ENCODE results near the gene DNLZ.
"Not testable (repeated sequence)": the region's sequence is repeated elsewhere in the genome, so short reads cannot be mapped to it uniquely, and the experiment has no call there.

DNLZ gene

DNA sequence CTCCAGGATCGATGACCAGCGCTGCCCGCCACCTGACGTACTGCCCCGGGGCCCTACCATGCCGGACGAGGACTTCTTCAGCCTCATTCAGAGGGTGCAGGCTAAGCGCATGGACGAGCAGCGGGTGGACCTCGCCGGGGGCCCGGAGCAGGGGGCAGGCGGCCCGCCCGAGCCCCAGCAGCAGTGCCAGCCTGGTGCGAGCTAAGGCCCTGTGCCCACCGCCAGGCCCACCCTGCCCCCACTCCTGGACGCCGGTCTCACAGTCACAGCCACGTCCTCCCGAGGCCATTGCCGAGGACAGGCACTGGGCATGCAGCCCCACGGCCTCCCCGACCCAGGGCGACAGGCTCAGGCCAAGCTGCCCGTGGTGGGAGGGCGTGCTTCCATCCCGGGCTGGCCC, 5.5 kb downstream of the DNLZ start:
- DNase-seq = no peak

DNA sequence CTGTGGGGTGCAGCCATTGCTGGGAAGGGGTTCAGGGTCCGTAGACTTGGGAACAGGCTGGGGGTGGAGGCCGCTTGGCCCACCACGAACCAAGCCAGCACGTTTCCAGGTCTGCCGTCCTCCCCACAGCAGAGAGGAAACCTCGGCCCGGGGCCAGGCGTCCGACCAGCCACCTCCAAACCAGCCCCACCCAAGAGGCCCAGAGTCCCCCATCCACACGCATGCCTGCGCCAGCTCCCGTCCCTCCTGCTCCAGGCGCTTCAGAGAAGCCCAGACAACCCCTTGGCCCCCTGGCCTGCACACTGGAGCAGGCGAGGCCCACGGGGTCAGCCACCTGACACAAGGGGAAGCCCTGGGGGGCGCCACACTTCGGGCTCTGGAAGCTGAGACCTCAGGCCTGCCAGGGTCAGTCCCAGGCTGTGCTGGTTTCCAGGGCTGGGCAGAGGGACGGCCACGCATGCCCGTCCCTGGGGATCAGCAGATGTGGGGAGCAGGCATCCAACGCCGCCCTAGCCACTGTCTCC, 6.3 kb downstream of the DNLZ start:
- DNase-seq = no peak

DNA sequence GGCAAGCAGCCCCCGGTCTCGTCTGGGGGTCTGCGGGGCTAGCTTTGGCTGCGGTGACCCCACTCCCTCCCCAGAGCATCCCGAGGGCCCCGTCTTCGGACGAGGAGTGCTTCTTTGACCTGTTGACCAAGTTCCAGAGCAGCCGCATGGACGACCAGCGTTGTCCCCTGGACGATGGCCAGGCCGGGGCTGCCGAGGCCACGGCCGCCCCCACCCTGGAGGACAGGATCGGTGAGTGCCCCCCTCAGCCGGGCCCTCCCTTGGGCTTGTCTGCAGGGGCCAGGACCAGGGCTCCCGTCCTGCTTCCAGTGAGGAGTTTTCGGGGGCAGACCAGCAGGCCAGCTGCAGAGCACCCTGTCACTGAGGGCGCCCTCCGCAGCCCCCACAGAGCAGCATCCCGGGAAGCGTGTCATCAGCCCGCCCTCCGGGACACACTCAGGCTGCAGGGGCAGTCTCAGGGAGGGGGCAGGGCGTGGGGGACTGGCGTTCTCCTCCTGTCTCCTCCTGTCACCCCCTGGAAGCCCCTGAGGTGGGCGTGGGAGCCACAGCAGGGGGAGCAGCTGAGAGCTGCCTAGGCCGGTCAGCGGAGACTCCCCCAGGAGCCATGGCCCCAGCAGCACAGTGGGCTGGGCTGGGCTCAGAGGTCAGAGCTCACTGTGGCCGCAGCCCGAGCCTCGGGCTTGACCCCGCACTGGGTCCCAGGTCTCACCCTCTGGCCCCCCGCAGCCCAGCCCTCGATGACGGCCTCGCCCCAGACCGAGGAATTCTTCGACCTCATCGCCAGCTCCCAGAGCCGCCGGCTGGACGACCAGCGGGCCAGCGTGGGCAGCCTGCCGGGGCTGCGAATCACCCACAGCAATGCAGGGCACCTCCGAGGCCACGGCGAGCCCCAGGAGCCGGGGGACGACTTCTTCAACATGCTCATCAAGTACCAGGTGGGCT, 7.7 kb downstream of the DNLZ start:
- no peak for DNase-seq

DNA sequence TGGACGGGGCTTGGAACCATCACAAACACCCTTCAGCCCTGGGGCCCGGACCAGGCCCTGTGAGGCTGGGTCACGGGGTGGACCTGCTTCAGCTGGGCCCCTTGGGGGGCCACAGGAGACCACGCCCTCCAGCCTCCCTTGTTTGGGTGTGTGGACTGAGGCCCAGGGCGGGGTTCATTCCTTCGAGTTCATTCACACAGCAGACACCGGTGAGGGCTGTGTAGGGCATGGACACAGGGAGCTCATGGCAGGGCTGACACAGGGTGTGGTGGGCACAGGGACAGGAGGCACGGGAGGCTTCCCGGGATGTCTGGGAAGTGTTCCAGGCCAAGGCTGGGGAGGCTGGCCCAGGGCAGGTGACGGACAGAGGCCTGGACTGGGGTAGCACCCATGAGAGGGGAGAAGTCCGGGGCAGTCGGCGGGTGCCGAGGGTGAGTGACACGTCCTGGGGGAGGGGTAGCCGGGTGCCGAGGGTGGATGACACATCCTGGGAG, 8.9 kb downstream of the DNLZ start:
- DNase-seq = no peak

DNA sequence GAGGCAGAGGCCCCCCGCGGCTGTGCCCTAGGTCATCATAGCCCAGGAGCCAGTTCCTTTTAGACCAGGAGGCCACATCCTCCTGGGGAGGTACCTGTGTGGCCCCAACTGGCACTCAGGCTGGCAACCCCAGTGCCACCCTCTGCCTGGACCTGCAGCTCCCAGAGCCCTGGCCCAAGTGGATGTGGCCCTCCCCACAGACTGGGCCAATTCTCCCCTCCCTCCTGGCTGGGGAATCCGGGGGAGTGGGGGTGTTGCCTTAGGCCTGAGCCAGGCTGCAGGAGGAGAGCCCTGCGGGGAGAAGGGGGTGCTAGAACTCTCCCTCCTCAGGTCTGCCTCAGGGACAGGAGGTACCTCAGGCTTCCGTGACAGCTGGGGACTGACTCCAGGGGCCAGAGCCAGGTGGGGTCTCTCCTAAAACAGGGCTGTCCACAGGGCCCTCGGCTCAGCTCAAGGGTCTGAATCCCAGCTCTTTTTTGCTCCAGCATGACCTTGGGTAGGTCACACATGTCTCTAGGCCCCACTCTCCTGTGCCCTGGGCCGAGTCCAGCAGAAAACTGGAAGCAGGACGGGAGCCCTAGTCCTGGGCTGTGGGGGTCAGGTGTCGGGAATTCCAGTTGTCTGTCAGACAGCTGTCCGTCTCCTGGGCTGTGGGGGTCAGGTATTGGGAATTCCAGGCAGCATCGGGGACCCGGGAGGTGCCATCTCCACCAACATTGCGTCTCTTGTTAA, 9.6 kb downstream of the DNLZ start:
- DNase-seq = no peak

DNA sequence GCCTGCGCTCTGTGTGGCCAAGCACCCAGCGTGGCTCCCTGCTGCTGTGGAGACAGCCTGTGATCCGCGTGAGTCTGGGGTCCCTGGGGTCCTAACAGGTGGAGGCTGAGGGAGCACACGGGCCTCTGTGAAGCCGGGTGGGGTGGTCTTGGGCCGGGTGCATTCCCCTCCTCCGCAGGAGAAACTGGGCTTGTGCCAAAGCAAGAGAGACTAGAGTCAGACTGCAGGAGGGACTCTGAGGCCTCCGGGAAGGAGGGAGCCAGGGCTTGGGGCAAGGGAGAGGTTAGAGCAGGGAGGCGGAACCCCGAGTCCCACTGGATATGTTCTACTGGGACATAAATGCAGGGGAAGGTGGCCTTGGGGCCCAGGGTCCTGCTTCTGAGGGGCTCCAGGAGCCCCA, 10.5 kb downstream of the DNLZ start:
- no peak for DNase-seq

DNA sequence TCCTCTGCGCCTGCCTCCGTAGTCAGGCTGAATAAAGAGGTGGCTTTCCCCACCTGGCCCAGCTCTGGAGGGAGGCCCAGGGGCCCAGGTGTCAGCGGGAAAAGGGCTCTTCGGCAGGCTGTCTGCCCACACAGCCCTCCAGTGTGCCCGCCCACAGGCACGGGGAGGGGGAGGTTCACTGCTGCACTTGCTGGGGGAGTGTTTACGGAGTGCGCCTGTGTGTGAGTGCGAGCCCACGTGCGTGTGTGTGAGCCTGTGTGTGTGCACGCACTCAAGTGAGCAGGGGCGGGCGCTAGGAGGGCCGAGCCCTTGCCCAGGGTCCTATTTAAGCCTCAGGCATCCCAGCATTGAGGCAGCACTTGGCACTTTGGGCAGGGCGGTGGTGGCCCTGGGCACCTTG, 10.9 kb downstream of the DNLZ start:
- no peak for DNase-seq

DNA sequence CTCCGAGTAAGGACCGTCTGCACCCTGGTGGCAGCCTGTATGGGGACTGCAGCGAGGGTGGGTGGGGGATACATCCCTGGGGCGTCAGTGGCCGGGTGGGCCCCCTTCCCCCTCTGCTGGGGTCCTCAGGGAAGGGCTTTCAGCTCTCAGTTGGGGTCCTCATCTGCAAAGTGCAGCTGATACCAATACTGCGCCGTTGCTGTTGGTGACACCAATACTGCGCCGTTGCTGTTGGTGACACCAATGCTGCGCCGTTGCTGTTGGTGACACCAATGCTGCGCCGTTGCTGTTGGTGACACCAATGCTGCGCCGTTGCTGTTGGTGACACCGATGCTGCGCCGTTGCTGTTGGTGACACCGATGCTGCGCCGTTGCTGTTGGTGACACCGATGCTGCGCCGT, 11.7 kb downstream of the DNLZ start:
- DNase-seq = not testable (repeated sequence)

DNA sequence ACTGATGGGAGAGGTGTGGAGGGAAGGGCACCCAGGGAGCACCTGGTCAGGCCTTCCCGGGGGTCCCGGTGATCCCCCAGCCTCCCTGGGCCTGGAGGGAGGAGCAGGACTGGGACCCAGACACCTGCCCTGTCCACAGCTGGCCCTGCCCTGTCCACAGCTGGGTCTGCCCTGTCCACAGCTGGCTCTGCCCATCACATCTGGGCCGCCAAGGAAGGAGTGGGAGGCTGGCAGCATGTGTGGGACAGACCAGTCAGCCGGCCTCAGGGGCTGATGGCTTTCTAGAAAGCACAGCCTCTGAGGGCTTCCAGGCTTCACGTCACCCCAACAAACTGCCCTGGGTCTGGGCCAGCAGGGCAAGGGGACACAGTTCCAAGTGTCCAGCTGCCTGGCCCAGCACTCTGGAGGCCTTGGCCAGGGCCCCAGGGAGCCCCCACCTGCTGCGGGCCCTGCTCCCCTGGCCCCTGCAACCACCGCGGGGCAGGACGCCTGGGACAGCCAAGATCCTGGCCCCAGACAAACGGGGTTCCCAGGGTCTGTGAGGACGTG, 12.2 kb downstream of the DNLZ start:
- DNase-seq = no peak

DNA sequence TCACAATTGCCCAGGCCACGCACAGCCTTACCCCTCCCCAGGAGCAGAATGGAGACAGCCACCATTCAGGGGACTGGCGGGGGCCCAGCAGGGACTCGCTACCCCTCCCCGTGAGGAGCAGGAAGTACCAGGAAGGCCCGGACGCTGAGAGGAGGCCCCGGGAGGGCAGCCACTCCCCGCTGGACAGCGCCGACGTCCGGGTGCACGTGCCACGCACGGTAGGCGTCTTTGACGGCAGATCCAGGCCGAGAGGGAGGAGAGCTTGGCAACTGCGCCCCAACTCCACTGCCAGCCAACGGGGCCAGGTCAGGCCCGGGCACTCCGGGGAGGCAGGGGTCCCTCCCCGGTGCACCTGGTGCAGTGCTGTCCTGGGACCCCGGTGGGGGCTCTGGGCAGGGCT, 14.0 kb downstream of the DNLZ start:
- DNase-seq = no peak

DNA sequence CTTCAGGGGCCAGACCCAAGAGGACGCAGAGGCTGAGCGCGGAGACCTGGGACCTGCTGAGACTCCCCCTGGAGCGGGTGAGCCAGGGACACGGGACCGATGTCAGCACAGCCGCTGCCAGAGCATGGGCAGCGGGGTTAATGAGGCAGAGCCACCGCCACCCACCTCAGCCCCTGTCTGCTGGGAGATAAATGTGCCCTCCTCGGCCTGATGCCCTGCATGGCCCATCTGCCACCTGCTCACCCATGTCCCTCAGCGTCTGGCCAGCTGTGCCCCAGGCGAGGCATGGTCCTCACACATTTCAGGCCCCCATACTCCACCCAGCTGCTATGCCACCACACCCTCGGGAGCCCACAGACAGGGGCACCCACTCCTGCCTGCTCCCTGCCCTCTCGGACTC, 14.9 kb downstream of the DNLZ start:
- DNase-seq = no peak

DNA sequence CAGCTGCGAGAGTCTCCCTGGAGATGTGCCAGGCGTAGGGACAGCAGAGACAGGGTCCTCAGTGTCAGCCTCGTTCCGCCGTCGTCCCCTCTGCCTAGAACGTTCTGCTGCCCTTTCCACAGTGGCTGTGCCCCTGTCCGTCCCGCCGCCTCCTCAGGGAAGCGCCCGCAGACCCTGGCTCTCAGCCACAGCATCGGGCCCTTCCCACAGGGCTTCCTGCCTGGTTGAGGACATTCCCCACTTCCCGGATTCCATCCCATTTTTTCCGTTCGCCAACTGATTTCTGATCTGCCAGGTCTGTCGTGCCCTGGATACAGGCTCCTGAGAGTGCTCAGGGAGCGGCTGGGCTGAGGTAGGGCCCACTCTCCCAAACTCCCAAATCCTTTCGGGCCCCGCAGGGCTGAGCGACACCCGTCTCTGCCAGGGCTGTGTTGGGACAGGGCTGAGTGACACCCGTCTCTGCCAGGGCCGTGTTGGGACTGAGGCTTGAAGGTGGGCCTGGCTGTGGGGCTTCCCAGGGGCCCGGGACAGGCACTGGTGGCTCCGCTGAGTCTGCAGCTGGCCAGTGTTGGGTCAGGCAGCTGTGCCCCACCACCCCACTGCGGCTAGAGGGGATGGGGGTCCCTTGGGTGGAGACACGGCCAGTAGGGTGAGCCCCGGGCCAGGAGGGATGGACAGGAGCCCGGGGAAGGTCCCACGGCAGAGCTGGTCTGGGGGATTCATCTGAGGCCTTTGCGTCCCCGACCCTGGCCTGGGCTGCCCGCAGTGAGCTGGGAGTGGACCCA, 15.9 kb downstream of the DNLZ start:
- no peak for DNase-seq

DNA sequence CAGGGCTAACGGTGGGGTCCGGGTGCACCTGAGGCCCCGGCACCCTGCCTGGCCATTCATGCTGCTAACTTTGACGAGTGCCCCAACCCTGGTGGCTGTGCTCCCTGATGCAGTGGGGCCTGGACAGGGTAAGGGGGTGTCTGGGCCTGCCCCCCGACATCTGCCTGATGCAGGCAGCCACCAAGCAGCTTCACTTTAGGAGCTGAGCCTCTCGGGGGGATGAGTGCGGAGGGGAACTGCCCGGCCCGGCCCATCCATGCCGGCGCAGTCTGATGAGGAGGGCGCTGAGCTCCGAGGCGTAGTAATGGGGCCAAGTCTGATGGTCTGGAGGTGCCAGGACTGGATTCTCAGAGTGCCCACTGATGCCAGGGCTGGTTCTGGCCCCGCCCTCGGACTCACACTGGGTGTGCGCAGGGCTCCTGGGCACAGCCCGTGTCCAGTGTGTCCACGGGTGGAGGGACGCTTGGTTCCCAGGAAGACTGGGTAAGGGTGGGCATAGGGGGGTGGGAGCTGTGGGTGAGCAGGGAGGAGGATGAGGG, 16.5 kb downstream of the DNLZ start:
- no peak for DNase-seq

DNA sequence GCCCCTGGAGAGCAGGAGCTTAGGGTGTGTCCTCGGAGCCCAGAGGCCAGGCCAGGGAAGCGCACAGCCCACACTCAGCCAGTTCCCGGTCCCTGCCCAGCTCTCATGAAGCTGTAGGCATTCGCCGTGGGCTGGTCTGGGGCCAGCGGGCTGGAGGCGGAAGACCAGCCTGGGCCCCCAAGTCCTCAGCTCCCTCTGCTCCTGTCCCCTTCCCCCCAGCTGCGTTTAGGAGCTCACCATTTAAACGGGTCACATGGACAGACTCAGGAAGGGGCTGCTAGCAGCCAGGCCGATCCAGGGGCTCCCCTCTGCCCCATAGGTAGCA, 17.4 kb downstream of the DNLZ start:
- DNase-seq = no peak

DNA sequence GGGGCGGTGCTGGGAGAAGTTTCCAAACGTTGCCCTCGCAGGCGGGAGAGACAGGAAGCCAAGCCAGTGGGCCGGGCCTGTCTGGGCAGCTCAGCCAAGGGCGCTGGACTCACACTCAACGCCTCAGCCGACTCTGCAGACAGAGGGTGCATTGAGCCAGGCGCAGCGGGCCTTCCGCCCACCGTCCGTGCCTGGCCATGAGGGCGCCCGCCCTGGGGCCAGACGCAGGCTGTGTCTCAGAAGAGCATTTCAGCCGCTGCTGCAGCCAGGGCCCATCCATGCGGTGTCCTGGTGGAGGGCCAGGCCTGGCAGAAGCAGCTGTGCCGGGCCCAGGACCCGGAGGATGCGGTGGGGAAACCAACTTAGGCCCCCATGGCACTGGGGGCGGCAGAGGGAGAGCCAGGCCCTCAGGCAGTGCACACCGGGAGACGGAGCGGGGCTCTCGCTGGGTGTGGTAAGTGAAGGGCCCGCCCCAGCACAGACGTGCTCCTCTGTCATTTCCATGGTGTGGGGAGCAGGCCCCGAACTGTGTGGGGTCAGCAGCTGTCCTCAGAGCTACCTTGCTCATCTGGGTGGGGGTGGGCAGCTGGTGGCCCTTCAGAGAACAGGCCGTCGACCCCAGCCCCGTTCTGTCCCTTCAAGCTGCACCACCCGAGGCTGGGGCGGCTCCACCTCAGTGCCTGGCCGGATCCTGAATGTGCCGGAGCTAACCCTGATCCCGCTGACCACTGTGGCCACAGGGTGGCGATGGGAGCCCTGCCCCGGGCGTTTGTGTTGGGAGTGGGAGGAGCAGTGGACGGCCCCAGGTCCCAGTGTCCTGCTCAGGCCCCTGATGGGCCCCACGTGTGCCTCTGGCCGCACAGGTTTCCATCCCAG, 18.0 kb downstream of the DNLZ start:
- no peak for DNase-seq

DNA sequence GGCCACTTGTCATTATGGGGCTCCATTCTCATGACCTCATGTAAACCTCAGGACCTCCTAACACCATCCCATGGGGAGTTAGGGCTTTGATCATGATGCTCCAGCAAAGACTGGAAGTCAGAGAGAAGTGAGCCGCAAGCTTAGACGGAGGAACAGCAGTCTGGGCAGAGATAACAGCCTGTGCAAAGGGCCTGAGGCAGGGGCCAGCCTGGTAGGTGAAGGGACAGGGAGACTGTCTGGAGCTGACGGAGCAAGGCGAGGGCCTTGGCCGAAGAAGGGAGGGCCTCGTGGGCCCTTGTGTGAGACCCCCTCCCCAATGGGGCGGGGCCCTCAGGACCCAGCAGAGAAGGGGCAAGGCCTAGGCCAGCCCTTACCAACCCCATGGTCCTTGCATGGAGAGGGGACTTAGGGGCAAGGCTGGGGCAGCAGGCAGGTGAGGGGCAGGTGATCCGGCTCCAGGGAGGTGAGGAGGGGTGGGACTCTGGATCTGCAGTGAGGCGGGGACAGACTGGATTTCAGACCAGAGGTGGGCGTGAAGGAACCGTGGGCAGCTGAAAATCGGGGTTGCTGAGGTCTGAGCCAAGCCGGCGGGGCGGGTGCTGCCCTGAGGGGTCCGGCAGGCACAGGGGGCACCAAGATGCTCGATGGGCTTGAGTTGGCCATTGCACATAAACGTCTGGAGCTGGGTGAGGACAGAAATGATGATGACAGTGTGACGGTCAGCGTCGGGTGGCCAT, 18.8 kb downstream of the DNLZ start:
- DNase-seq = no peak

DNA sequence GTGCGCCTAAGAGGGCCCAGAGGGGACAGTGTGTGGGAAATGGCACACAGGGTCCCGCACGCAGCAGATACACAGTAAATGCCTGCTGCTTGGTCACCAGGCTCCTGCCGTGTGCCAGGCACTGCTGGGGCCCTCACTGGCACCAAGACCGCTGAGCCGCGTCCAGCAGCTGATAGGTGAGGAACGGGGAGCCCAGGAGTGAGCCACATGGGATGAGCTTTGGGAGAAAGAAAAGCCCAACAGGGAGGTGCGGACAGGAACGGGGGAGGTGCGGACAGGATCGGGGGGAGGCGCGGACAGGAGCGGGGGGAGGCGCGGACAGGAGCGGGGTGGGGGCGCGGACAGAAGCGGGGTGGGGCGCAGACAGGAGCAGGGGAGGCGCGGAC, 19.7 kb downstream of the DNLZ start:
- no peak for DNase-seq

DNA sequence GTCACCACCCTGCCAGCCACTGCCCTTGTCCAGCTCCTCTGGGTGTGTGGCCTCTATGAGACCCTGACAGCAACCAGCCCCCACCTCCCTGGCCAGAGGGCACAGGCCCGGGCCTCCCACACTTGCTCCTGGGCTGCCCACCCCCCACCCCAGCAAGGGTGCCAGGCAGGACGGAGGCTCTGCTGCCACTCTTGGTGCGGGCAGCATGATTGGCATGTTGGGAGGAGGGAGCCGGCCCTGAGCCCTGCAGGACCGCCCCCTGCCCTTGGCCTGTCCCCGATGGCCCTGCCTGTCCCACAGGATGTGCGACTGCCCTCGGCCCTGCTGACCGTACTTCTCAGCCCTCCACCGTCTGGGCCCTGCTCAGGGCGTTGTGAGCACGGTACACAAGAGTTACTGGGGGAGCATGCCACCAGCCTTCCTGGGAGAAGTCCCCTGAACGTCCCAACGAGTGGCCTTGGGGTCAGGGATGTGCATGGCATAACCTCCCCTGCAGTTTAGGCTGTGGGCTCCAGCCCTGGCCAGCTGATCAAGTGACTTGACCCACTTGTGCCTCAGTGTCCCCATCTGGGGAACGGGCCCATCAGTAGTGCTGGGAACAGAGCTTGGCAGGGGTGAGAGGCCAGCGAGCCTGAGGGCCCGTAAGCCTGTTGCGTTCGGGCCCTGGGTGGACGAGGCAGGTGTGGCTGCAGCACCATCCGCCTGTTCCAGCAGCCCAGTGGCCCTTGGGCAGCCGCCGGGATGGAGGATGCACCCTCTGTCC, 20.2 kb downstream of the DNLZ start:
- DNase-seq = no peak

DNA sequence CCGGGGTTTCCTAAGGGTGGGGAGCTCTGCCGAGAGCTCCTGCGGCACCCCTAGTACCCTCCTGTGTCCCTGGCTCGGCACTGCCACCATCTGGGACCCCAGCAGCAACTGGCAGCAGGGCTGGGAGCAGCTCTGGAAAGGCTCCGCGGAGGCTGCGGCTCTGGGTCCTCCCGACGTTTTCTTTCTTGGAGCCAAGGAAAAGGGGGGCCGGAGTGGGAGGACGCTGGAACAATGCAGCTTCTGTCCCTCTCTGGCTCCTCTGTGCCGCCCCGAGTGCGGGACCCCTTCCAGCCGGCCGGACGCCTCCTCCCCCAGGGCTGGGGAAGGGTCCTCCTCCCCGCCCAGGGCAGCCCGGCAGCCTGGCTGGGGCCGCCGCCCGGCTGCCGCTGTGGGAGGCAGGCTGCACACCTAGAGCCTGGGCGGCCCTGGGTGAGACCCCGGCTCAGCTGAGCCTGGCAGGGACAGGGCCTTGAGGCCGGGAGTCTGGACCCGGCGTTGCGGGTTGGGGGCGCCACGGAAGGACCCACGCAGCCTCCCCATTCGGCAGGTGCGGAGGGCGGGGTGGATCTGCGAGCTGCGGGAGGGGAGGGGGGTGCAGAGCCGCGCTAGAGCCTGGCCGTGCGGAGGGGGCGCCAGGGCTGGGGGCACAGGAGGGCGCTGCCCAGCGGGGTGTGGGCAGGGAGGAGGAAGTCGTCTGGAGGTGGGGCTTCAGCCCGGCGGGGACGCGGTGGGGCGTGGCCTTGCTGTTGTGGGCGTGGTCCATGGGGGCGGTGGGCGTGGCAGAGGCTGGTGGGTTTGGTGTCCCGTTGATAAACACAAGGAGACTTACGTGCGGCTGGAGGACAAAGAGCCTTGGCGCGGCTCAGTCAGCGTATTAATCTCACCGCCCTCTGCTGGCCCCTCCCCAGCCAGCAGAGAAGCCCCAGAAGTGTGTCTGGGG, 21.1 kb downstream of the DNLZ start:
- DNase-seq = peak; percentile 37
